ENCODE measurements around the gene CNGB1.

The CNGB1 gene

DNA sequence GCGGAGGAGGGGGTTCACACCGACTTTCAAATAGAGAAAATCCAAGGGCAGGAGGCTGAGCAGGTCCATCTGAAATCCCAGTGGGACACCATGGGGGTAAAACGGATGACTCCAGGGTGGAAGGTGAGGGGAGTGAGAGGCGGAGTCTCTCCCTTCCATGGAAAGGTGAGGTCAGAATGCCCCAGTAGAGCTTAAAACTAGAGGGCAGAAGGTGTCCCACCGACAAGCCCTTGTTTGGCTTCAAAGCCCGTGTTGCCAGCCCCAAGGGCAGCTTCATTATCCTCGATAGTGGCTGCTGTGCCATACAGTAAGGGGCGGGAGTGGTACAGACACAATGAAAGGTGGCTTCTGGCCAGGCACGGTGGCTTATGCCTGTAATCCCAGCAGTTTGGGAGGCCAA lies 55.7 kb downstream of the CNGB1 start:
- TF ChIP-seq, protein P1, sequence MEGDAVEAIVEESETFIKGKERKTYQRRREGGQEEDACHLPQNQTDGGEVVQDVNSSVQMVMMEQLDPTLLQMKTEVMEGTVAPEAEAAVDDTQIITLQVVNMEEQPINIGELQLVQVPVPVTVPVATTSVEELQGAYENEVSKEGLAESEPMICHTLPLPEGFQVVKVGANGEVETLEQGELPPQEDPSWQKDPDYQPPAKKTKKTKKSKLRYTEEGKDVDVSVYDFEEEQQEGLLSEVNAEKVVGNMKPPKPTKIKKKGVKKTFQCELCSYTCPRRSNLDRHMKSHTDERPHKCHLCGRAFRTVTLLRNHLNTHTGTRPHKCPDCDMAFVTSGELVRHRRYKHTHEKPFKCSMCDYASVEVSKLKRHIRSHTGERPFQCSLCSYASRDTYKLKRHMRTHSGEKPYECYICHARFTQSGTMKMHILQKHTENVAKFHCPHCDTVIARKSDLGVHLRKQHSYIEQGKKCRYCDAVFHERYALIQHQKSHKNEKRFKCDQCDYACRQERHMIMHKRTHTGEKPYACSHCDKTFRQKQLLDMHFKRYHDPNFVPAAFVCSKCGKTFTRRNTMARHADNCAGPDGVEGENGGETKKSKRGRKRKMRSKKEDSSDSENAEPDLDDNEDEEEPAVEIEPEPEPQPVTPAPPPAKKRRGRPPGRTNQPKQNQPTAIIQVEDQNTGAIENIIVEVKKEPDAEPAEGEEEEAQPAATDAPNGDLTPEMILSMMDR (IDR thresholded peaks at IDR 0.05; ENCODE audit: poor library complexity, severe bottlenecking) = no peak
- no peak overlapping the region for H3K27ac ChIP-seq (ENCODE audit: poor library complexity, severe bottlenecking)
- no peak overlapping the region for H3K4me3 ChIP-seq (ENCODE audit: severe bottlenecking)
- ATAC-seq (ENCODE audit: low read depth) (no peak), DNase-seq (ENCODE audit: low spot score) (no peak)
- no peaks in the 10 kb centered on the region for H3K36me3 ChIP-seq (ENCODE audit: low read depth)
- peaks cover 16% of the 10 kb centered on the region for H3K4me1 ChIP-seq (ENCODE audit: insufficient read depth, poor library complexity, severe bottlenecking)
- no peaks in the 10 kb centered on the region for H3K9me3 ChIP-seq (ENCODE audit: severe bottlenecking)
- H3K27me3 ChIP-seq (ENCODE audit: insufficient read depth, poor library complexity, severe bottlenecking) = no peaks in the 10 kb centered on the region

DNA sequence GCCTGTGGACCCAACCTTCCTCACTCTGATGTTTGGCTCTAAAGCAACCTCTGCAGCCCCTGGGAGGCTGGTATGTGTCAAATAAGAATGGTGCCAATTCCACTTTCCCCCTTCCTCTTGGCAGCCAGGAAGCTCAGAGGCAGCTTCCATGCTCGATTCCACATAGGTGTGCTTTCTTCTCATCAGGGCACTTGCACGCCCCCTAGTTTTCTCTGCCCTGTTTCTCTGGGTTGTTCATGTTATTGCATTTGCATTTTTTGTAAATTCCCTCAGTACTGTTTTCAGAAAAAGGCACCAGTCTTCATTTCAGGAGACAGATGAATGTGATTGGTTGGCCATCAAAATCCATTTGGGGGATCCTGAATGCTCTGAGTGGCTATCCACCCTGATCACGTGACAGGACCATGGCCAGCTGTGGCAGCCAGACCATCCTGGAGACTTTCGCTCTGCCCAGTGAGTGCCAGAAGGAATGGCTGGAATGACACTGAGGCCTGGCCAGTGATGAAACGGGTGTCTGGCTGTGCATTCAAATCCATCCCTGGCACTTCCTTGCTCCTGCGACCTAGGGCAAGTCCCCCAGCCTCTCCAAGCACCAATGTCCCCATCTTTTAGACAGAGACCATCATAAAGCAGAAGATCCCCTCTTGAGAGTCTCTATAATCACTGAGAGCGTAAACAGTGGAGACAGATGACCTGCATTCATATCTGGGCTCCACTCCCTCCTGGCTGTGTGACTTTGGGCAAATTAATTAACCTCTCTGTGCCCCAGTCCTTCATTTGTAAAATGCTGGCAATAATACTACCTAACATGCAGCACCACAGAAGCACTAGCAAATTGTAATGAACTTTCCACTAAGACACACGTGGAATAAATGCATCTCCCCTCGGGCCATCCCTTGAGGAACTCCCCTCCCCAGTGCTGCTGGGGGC lies 56.4 kb downstream of the CNGB1 start:
- no peaks in the 10 kb centered on the region for H3K9me3 ChIP-seq (ENCODE audit: severe bottlenecking)
- peaks cover 16% of the 10 kb centered on the region for H3K4me1 ChIP-seq (ENCODE audit: insufficient read depth, poor library complexity, severe bottlenecking)
- no peak for ATAC-seq (ENCODE audit: low read depth)
- TF ChIP-seq, protein P1 (IDR thresholded peaks at IDR 0.05; ENCODE audit: poor library complexity, severe bottlenecking) = no peak
- no peaks in the 10 kb centered on the region for H3K36me3 ChIP-seq (ENCODE audit: low read depth)
- no peak overlapping the region for H3K4me3 ChIP-seq (ENCODE audit: severe bottlenecking)
- no peak for DNase-seq (ENCODE audit: low spot score)
- H3K27ac ChIP-seq (ENCODE audit: poor library complexity, severe bottlenecking) = no peak overlapping the region
- no peaks in the 10 kb centered on the region for H3K27me3 ChIP-seq (ENCODE audit: insufficient read depth, poor library complexity, severe bottlenecking)

DNA sequence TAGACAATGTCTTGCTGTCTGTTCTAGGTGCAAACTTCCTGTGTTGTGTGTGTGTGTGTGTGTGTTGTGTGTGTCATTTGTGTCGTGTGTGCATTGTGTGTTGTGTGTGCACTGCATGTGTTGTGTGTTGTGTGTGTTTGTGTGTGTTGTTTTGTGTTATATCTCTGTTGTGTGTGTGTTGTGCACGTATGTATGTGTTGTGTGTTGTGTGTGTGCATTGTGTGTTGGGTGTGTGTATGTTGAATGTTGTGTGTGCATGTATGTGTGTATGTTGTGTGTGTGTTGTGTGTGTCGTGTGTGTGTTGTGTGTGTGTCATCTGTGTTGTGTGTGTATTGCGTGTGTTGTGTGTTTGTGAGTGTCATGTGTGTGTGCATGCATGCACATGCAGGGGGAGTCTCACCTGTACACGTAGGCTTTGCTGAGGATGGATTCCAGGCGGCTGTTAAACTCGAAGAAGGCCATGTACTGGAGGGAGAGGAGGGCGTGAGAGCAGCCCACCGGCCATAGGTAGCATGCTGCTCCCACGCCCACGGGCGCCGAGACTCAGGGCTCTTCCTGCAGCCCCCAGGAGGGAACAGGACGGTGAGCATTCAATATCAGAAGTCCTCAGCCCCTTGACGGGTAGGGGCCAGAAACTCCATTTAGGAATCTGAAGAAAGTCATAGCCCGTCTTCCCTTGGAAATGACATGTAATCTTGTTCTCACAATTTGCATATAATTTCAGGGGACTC lies 58.2 kb downstream of the CNGB1 start:
- H3K4me3 ChIP-seq (ENCODE audit: severe bottlenecking) = no peak overlapping the region
- no peak for DNase-seq (ENCODE audit: low spot score)
- no peaks in the 10 kb centered on the region for H3K27me3 ChIP-seq (ENCODE audit: insufficient read depth, poor library complexity, severe bottlenecking)
- H3K36me3 ChIP-seq (ENCODE audit: low read depth) = no peaks in the 10 kb centered on the region
- no peak overlapping the region for H3K27ac ChIP-seq (ENCODE audit: poor library complexity, severe bottlenecking)
- ATAC-seq (ENCODE audit: low read depth) = no peak
- H3K4me1 ChIP-seq (ENCODE audit: insufficient read depth, poor library complexity, severe bottlenecking) = peaks cover 16% of the 10 kb centered on the region
- TF ChIP-seq, protein P1 (IDR thresholded peaks at IDR 0.05; ENCODE audit: poor library complexity, severe bottlenecking) = no peak
- no peaks in the 10 kb centered on the region for H3K9me3 ChIP-seq (ENCODE audit: severe bottlenecking)

DNA sequence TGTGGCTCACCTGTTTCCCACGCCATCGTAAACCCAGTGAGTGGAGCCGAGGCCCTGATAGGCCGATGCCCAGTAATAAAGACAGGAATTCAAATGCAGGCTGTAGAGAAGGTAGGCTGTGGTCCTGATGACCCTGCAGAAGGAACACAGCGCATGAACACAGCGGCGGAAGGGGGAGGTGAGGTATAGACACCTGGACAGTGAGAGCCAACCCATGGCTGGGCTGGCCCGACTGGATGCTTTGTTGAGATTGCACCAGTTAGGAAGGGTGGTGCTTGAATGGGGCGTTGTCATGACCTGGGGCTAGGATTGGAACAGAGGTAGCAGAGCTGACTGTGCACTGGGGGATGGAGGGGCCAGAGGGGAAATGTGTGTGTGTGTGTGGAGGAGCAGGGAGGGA lies 59.2 kb downstream of the CNGB1 start:
- ATAC-seq (ENCODE audit: low read depth) (peak; percentile 67; the same call in 2 of the 3 replicates), DNase-seq (ENCODE audit: low spot score) (no peak)
- Histone ChIP-seq H3K27ac (ENCODE audit: poor library complexity, severe bottlenecking) (no peak overlapping the region), H3K4me3 (ENCODE audit: severe bottlenecking) (no peak overlapping the region), H3K4me1 (ENCODE audit: insufficient read depth, poor library complexity, severe bottlenecking) (peaks cover 12% of the 10 kb centered on the region), H3K27me3 (ENCODE audit: insufficient read depth, poor library complexity, severe bottlenecking) (no peaks in the 10 kb centered on the region), H3K9me3 (ENCODE audit: severe bottlenecking) (no peaks in the 10 kb centered on the region), H3K36me3 (ENCODE audit: low read depth) (no peaks in the 10 kb centered on the region)
- TF ChIP-seq, protein P1 (IDR thresholded peaks at IDR 0.05; ENCODE audit: poor library complexity, severe bottlenecking) = no peak
